Osteoblast (primary cell): ENCODE measurements around the gene RABEP1. TPM values are rescaled to one million over a fixed set of nuclear protein-coding genes. Genes with fewer than 3 reads are reported as not detected.
"Not testable (repeated sequence)": the region's sequence is repeated elsewhere in the genome, so short reads cannot be mapped to it uniquely, and the experiment has no call there.

Experiments used
- DNase-seq: peaks from one replicate; pipeline ENCODE4 v3.0.0; 2011; ENCODE audit warnings: low spot score, mixed read lengths; ENCODE audit not compliant: insufficient read length; ENCODE audit errors: missing footprints
- H2AFZ ChIP-seq: 2 replicates; pipeline ENCODE4 v1.6.0; 2011; ENCODE audit warnings: mild to moderate bottlenecking, low read length
- H3K27ac ChIP-seq: 2 replicates; pipeline ENCODE4 v1.5.1; 2011; ENCODE audit warnings: mild to moderate bottlenecking, low read depth, low read length, moderate library complexity
- H3K27me3 ChIP-seq: 2 replicates; pipeline ENCODE4 v1.6.0; 2012; ENCODE audit warnings: mild to moderate bottlenecking, control low read depth, inconsistent platforms, low read length, moderate library complexity; ENCODE audit not compliant: insufficient read depth
- H3K36me3 ChIP-seq: 2 replicates; pipeline ENCODE4 v1.5.1; 2011; ENCODE audit warnings: mild to moderate bottlenecking, low read length, control low read depth, moderate library complexity; ENCODE audit not compliant: insufficient read depth
- H3K4me1 ChIP-seq: 2 replicates; pipeline ENCODE4 v1.5.1; 2011; ENCODE audit warnings: mild to moderate bottlenecking, low read length, control low read depth, moderate library complexity; ENCODE audit not compliant: insufficient read depth
- H3K4me2 ChIP-seq: 2 replicates; pipeline ENCODE4 v1.6.0; 2011; ENCODE audit warnings: mild to moderate bottlenecking, low read length; ENCODE audit not compliant: insufficient read depth
- H3K4me3 ChIP-seq: fragments of 200-600 bp; sonication (generic); 3 replicates; pipeline ENCODE4 v1.5.1; 2012; ENCODE audit warnings: mild to moderate bottlenecking, low read length, inconsistent platforms; ENCODE audit not compliant: insufficient read depth
- H3K79me2 ChIP-seq: 2 replicates; pipeline ENCODE4 v1.6.0; 2012; ENCODE audit warnings: mild to moderate bottlenecking, low read length, control low read depth, inconsistent platforms; ENCODE audit not compliant: insufficient read depth
- H3K9me3 ChIP-seq: 2 replicates; pipeline ENCODE4 v1.5.1; 2011; ENCODE audit warnings: low read depth, low read length, control low read depth
- H4K20me1 ChIP-seq: 2 replicates; pipeline ENCODE4 v1.6.0; 2012; ENCODE audit warnings: mild to moderate bottlenecking, low read length, control low read depth; ENCODE audit not compliant: insufficient read depth
- CTCF ChIP-seq: IDR thresholded peaks from 2 replicates; pipeline ENCODE4 v1.5.1; 2011; ENCODE audit warnings: mild to moderate bottlenecking, low read depth, low read length, moderate library complexity; ENCODE audit errors: extremely low read depth
- total RNA-seq: library from RNA; depleted of rRNA; stranded (reverse); fragments of >200 nt; gene quantifications from 2 replicates; pipeline ENCODE4 v1.2.3, GENCODE V29; 2012

RABEP1 gene
- total RNA-seq, 1 donor, result 59.4 TPM

- H4K20me1 ChIP-seq, result peaks cover 3% of the 10 kb centered on the region
- DNase-seq, result no peak
- H3K36me3 ChIP-seq, result peaks cover 54% of the 10 kb centered on the region
- peaks cover 14% of the 10 kb centered on the region for H3K4me1 ChIP-seq
- no peaks in the 10 kb centered on the region for H3K9me3 ChIP-seq
- H3K4me2 ChIP-seq, result no peak overlapping the region
- no peaks in the 10 kb centered on the region for H3K27me3 ChIP-seq
- no peak overlapping the region for H2AFZ ChIP-seq
- H3K4me3 ChIP-seq, result no peak overlapping the region
- peaks cover 9% of the 10 kb centered on the region for H3K79me2 ChIP-seq
- H3K27ac ChIP-seq, result no peak overlapping the region
- no peak for TF ChIP-seq CTCF
These were observed 143.7 kb downstream of the RABEP1 start for GRCh38 chr17:5425826-5426225.

GRCh38 chr17:5429191-5429887 is 147.3 kb downstream of the RABEP1 start:
- Histone ChIP-seq H3K27me3 (no peaks in the 10 kb centered on the region), H3K4me2 (no peak overlapping the region), H3K4me3 (no peak overlapping the region), H3K4me1 (no peaks in the 10 kb centered on the region), H3K79me2 (no peaks in the 10 kb centered on the region), H2AFZ (no peak overlapping the region), H3K36me3 (peaks cover 69% of the 10 kb centered on the region), H3K9me3 (no peaks in the 10 kb centered on the region), H3K27ac (no peak overlapping the region), H4K20me1 (peaks cover 3% of the 10 kb centered on the region)
- no peak for TF ChIP-seq CTCF
- peak; percentile 31 for DNase-seq

- Histone ChIP-seq H3K79me2 (peaks cover 9% of the 10 kb centered on the region), H4K20me1 (peaks cover 8% of the 10 kb centered on the region), H3K27ac (no peak overlapping the region), H3K9me3 (no peaks in the 10 kb centered on the region), H3K36me3 (peaks cover 76% of the 10 kb centered on the region), H3K4me1 (no peaks in the 10 kb centered on the region), H3K4me3 (no peak overlapping the region), H3K4me2 (no peak overlapping the region), H2AFZ (no peak overlapping the region), H3K27me3 (no peaks in the 10 kb centered on the region)
- no peak for TF ChIP-seq CTCF
- DNase-seq, result no peak
These were observed 148.4 kb downstream of the RABEP1 start for GRCh38 chr17:5430413-5430999.

GRCh38 chr17:5431234-5431633 is 149.2 kb downstream of the RABEP1 start:
- not testable (repeated sequence) for DNase-seq, H3K27ac ChIP-seq, H3K4me1 ChIP-seq, H3K9me3 ChIP-seq, H3K27me3 ChIP-seq, H3K4me3 ChIP-seq, H2AFZ ChIP-seq, H4K20me1 ChIP-seq, H3K4me2 ChIP-seq
- peaks cover 70% of the 10 kb centered on the region for H3K36me3 ChIP-seq
- peaks cover 14% of the 10 kb centered on the region for H3K79me2 ChIP-seq
